Neural cell (in vitro differentiated cells): ENCODE results near the gene AWAT2. TPM values are rescaled to one million over a fixed set of nuclear protein-coding genes. Genes with fewer than 3 reads are reported as not detected.
"Not testable (repeated sequence)": the region's sequence is repeated elsewhere in the genome, so short reads cannot be mapped to it uniquely, and the experiment has no call there.

Experiments used
- H2AFZ ChIP-seq: fragments of 200-600, 300-800 bp; sonication (generic), shearing (Covaris generic); 2 replicates; pipeline ENCODE4 v1.6.0; 2014; ENCODE audit warnings: low read depth, mild to moderate bottlenecking, antibody characterized with exemption, low read length, moderate library complexity
- H3F3A ChIP-seq: fragments of 200-600 bp; shearing (Covaris generic); 2 replicates; pipeline ENCODE4 v1.6.1; 2016; ENCODE audit warnings: mild to moderate bottlenecking, moderate library complexity, mixed read lengths, antibody characterized with exemption, low read length; ENCODE audit not compliant: insufficient read depth, poor library complexity, severe bottlenecking
- H3K27ac ChIP-seq: fragments of 200-600, 300-800 bp; sonication (generic), shearing (Covaris generic); 2 replicates; pipeline ENCODE4 v1.5.1; 2014; ENCODE audit warnings: mild to moderate bottlenecking, low read length, moderate library complexity
- H3K27me3 ChIP-seq: fragments of 300-800, 200-600 bp; sonication (generic), shearing (Covaris generic); 2 replicates; pipeline ENCODE4 v1.6.0; 2014; ENCODE audit warnings: mild to moderate bottlenecking, low read depth, low read length, moderate library complexity; ENCODE audit not compliant: insufficient read depth
- H3K36me3 ChIP-seq: fragments of 300-800, 200-600 bp; sonication (generic), shearing (Covaris generic); 2 replicates; pipeline ENCODE4 v1.5.1; 2014; ENCODE audit warnings: mild to moderate bottlenecking, antibody characterized with exemption, low read length, moderate library complexity; ENCODE audit not compliant: insufficient read depth
- H3K4me2 ChIP-seq: fragments of 300-800, 200-600 bp; sonication (generic), shearing (Covaris generic); 2 replicates; pipeline ENCODE4 v1.6.0; 2014; ENCODE audit warnings: mild to moderate bottlenecking, low read length
- H3K4me3 ChIP-seq: fragments of 300-800, 200-600 bp; sonication (generic), shearing (Covaris generic); 2 replicates; pipeline ENCODE4 v1.5.1; 2014; ENCODE audit warnings: mild to moderate bottlenecking, low read length, moderate library complexity
- H3K79me2 ChIP-seq: fragments of 200-600 bp; shearing (Covaris generic); replicated peaks from 2 replicates; pipeline ENCODE4 v1.6.0; 2014; ENCODE audit warnings: mild to moderate bottlenecking, low read length, moderate library complexity; ENCODE audit not compliant: insufficient read depth
- H3K9ac ChIP-seq: fragments of 300-800, 200-600 bp; sonication (generic), shearing (Covaris generic); 2 replicates; pipeline ENCODE4 v1.6.1; 2016; ENCODE audit warnings: mild to moderate bottlenecking, low read length, mixed read lengths
- H3K9me2 ChIP-seq: fragments of 200-600 bp; shearing (Covaris generic); 2 replicates; pipeline ENCODE4 v1.6.1; 2016; ENCODE audit warnings: mild to moderate bottlenecking, low read length, mixed read lengths; ENCODE audit not compliant: insufficient read depth
- H3K9me3 ChIP-seq: fragments of 200-600, 300-800 bp; sonication (generic), shearing (Covaris generic); 2 replicates; pipeline ENCODE4 v1.6.1; 2016; ENCODE audit warnings: mild to moderate bottlenecking, mixed run types, low read length, moderate library complexity, mixed read lengths
- H4K20me1 ChIP-seq: fragments of 200-600 bp; shearing (Covaris generic); 2 replicates; pipeline ENCODE4 v1.6.1; 2016; ENCODE audit warnings: mild to moderate bottlenecking, mixed run types; ENCODE audit not compliant: insufficient read depth
- CTCF ChIP-seq: fragments of 450-650 bp; IDR thresholded peaks from 2 replicates; pipeline ENCODE4 v1.5.1; 2014; ENCODE audit warnings: antibody characterized with exemption, mild to moderate bottlenecking, moderate library complexity; ENCODE audit not compliant: poor library complexity, severe bottlenecking
- EP300 ChIP-seq: fragments of 450-650 bp; conservative IDR thresholded peaks from 2 replicates; pipeline ENCODE4 v1.6.1; 2014; ENCODE audit warnings: antibody characterized with exemption, mild to moderate bottlenecking, moderate library complexity; ENCODE audit not compliant: poor library complexity, severe bottlenecking
- EZH2 ChIP-seq: fragments of 200-600, 300-800 bp; shearing (Covaris generic), sonication (generic); IDR thresholded peaks from 2 replicates; pipeline ENCODE4 v1.6.1; 2014; ENCODE audit warnings: antibody characterized with exemption, low read length, borderline replicate concordance, mild to moderate bottlenecking; ENCODE audit not compliant: insufficient read depth, poor library complexity, severe bottlenecking
- MXI1 ChIP-seq: fragments of 450-650 bp; conservative IDR thresholded peaks from 2 replicates; pipeline ENCODE4 v1.6.1; 2014; ENCODE audit warnings: antibody characterized with exemption, mild to moderate bottlenecking; ENCODE audit not compliant: poor library complexity, severe bottlenecking
- POLR2AphosphoS5 ChIP-seq: IDR thresholded peaks from 2 replicates; pipeline ENCODE4 v1.6.1; 2012
- RAD21 ChIP-seq: fragments of 450-650 bp; conservative IDR thresholded peaks from 2 replicates; pipeline ENCODE4 v1.6.1; 2014; ENCODE audit warnings: antibody characterized with exemption, mild to moderate bottlenecking, moderate library complexity
- REST ChIP-seq: IDR thresholded peaks from 2 replicates; pipeline ENCODE4 v1.6.1; 2012; ENCODE audit warnings: borderline replicate concordance
- SMC3 ChIP-seq: fragments of 450-650 bp; conservative IDR thresholded peaks from 2 replicates; pipeline ENCODE4 v1.6.1; 2014; ENCODE audit warnings: antibody characterized with exemption, mild to moderate bottlenecking, moderate library complexity; ENCODE audit not compliant: poor library complexity
- TAF1 ChIP-seq: IDR thresholded peaks from 2 replicates; pipeline ENCODE4 v1.6.1; 2012; ENCODE audit warnings: low read depth
- polyA plus RNA-seq: library from polyadenylated mRNA; depleted of rRNA; stranded (reverse); fragments of >200 nt; gene quantifications from 2 replicates; pipeline ENCODE4 v1.2.3, GENCODE V29; 2014

AWAT2 gene
- polyA plus RNA-seq, 1 donor from 2014 or later, result not detected

DNA sequence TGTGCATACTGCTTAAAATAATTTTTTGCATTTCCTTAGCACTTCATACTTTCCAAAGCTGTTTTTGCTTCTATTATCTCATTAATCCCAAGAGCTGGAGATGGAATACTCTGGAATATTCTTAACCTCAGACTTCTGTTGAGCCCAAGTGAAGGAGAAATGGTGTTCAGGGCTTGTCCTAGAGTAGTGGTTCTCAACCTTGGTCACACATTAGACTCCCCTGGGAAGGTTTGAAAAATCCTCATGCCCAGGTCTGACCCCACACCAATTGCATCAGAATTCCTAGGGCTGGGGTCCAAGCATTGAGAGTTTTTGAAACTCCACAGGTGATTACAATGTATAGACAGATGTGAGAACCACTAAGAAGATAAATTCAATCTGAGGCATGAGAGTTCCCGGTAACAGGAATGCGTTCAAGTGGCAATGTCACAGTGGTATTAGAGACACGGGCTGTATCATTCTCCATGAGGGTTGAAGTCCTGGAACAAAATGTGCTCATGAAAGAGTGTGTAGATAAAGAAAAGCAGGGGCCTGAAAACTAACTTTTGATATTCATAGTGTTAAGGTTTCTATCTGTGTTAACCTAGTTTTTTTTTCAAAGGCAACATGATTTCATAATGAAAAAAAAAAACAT, 47.9 kb downstream of the AWAT2 start:
- Histone ChIP-seq H4K20me1 (no peaks in the 10 kb centered on the region), H3K79me2 (no peaks in the 10 kb centered on the region), H3K27ac (no peak overlapping the region), H3K27me3 (no peaks in the 10 kb centered on the region), H3F3A (no peaks in the 10 kb centered on the region), H3K9me2 (no peaks in the 10 kb centered on the region), H3K9me3 (no peaks in the 10 kb centered on the region), H3K9ac (no peak overlapping the region), H3K4me3 (no peak overlapping the region), H3K36me3 (no peaks in the 10 kb centered on the region), H2AFZ (no peak overlapping the region), H3K4me2 (no peak overlapping the region)
- TF ChIP-seq CTCF (no peak), SMC3 (no peak), POLR2AphosphoS5 (no peak), RAD21 (no peak), MXI1 (no peak), EZH2 (no peak), EP300 (no peak), REST (no peak), TAF1 (no peak)

DNA sequence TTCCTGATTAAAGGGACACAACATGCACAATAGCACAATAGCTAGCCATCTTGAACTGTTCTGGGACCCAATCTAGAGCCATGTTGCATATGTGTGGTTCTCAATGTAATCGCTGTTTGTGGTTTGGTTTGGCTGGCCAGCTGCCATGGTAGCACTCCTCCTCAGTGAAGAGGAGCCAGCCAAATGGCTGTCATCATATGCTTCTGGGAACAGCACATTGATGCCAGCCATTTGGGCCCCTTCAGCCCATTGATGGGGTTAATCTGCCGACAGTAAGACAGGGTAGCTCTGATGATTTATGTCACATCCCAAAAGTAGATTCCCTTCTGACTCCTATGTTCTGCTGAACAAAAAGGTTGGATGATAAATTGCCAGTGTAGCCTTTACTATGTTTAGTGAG, 48.5 kb downstream of the AWAT2 start:
- Histone ChIP-seq H4K20me1 (no peaks in the 10 kb centered on the region), H3F3A (no peaks in the 10 kb centered on the region), H3K9me2 (no peaks in the 10 kb centered on the region), H3K4me2 (no peak overlapping the region), H3K79me2 (no peaks in the 10 kb centered on the region), H3K36me3 (no peaks in the 10 kb centered on the region), H3K27me3 (no peaks in the 10 kb centered on the region), H3K9ac (no peak overlapping the region), H3K4me3 (no peak overlapping the region), H3K9me3 (no peaks in the 10 kb centered on the region), H2AFZ (no peak overlapping the region), H3K27ac (no peak overlapping the region)
- TF ChIP-seq EP300 (no peak), MXI1 (no peak), EZH2 (no peak), CTCF (no peak), SMC3 (no peak), REST (no peak), POLR2AphosphoS5 (no peak), RAD21 (no peak), TAF1 (no peak)

DNA sequence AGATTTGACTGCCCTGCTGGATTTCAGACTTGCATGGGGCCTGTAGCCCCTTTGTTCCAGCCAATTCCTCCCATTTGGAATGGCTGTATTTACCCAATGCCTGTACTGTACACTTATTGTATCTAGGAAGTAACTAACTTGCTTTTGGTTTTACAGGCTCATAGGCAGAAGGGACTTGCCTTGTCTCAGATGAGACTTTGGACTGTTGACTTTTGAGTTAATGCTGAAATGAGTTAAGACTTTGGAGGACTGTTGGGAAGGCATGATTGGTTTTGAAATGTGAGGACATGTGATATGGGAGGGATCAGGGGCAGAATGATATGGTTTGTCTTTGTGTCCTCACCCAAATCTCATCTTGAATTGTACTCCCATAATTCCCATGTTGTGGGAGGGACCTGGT, 51.4 kb downstream of the AWAT2 start:
- H3K9me2 ChIP-seq, H3K4me3 ChIP-seq, H3K27me3 ChIP-seq, H3K36me3 ChIP-seq, H3K9me3 ChIP-seq, H4K20me1 ChIP-seq, H3K27ac ChIP-seq, H2AFZ ChIP-seq, H3K4me2 ChIP-seq, H3K79me2 ChIP-seq, H3F3A ChIP-seq, H3K9ac ChIP-seq: not testable (repeated sequence)
